Glutamatergic neuron (in vitro differentiated cells): Measurements from ENCODE around the gene TUBA1B. TPM values are rescaled to one million over a fixed set of nuclear protein-coding genes. Genes with fewer than 3 reads are reported as not detected.
"Not testable (repeated sequence)": the region's sequence is repeated elsewhere in the genome, so short reads cannot be mapped to it uniquely, and the experiment has no call there.

ENCODE experiments used
- DNase-seq: peaks from one replicate; pipeline ENCODE4 v3.0.0; 2022
- H3K27ac Mint-ChIP-seq: one replicate; pipeline ENCODE4 v1.8.0; 2020; ENCODE audit warnings: mild to moderate bottlenecking, mixed read lengths, inconsistent platforms; ENCODE audit not compliant: unreplicated experiment
- H3K27me3 Mint-ChIP-seq: one replicate; pipeline ENCODE4 v1.8.0; 2020; ENCODE audit warnings: mild to moderate bottlenecking, moderate library complexity, mixed read lengths, inconsistent platforms; ENCODE audit not compliant: unreplicated experiment
- H3K36me3 Mint-ChIP-seq: one replicate; pipeline ENCODE4 v1.8.0; 2020; ENCODE audit warnings: mild to moderate bottlenecking, mixed read lengths, inconsistent platforms; ENCODE audit not compliant: unreplicated experiment
- H3K4me1 Mint-ChIP-seq: one replicate; pipeline ENCODE4 v1.8.0; 2020; ENCODE audit warnings: mild to moderate bottlenecking, low read depth, mixed read lengths, inconsistent platforms; ENCODE audit not compliant: unreplicated experiment
- H3K4me3 Mint-ChIP-seq: one replicate; pipeline ENCODE4 v1.8.0; 2020; ENCODE audit warnings: mild to moderate bottlenecking, mixed read lengths, inconsistent platforms; ENCODE audit not compliant: unreplicated experiment
- H3K9me3 Mint-ChIP-seq: one replicate; pipeline ENCODE4 v1.8.0; 2020; ENCODE audit warnings: mild to moderate bottlenecking, moderate library complexity, mixed read lengths, inconsistent platforms; ENCODE audit not compliant: unreplicated experiment
- total RNA-seq: library from RNA; stranded (reverse); fragmentation: NEBNext Ultra II Directional; extraction: Animal tissue kit (Norgen Biotek cat#: 25700); gene quantifications from one replicate; pipeline ENCODE4 v1.2.1, GENCODE V29; 2021; ENCODE audit not compliant: unreplicated experiment
- TF ChIP-seq, protein P1 (sequence below): fragments of 200-600 bp; sonication (generic); IDR thresholded peaks from one replicate; pipeline ENCODE4 v1.5.0; 2021; ENCODE audit not compliant: partially characterized antibody, unreplicated experiment

TUBA1B gene
- total RNA-seq, 1 donor from 2014 or later = 924 TPM

DNA sequence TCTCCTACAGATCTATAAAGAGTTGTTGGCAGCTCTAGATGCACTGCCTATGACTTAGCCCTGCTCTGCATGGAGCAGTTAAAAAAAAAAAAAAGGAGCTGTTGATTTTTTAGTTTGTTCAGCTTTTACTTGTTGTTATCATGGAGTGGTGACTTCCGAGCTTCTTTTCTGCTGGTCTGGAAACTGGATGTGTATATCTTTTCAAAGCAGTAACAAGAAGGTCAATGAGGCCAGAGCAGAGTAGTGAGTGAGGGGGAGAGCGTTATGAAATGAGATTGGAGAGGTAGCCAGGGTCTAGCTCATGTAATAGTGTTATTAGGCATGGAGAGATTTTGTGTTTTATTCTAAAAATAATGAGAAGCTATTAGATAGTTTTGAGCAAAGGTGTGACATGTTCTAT is 13.2 kb upstream of the TUBA1B start:
- DNase-seq = no peak
- H3K4me3 Mint-ChIP-seq = no peak overlapping the region
- H3K36me3 Mint-ChIP-seq = peaks cover 4% of the 10 kb centered on the region
- no peaks in the 10 kb centered on the region for H3K9me3 Mint-ChIP-seq
- no peaks in the 10 kb centered on the region for H3K4me1 Mint-ChIP-seq
- H3K27ac Mint-ChIP-seq = no peak overlapping the region
- H3K27me3 Mint-ChIP-seq = peaks cover 3% of the 10 kb centered on the region
- TF ChIP-seq, protein P1, sequence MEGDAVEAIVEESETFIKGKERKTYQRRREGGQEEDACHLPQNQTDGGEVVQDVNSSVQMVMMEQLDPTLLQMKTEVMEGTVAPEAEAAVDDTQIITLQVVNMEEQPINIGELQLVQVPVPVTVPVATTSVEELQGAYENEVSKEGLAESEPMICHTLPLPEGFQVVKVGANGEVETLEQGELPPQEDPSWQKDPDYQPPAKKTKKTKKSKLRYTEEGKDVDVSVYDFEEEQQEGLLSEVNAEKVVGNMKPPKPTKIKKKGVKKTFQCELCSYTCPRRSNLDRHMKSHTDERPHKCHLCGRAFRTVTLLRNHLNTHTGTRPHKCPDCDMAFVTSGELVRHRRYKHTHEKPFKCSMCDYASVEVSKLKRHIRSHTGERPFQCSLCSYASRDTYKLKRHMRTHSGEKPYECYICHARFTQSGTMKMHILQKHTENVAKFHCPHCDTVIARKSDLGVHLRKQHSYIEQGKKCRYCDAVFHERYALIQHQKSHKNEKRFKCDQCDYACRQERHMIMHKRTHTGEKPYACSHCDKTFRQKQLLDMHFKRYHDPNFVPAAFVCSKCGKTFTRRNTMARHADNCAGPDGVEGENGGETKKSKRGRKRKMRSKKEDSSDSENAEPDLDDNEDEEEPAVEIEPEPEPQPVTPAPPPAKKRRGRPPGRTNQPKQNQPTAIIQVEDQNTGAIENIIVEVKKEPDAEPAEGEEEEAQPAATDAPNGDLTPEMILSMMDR = no peak

GRCh38 chr12:49138999-49139398 is 7.8 kb upstream of the TUBA1B start:
- no peak for DNase-seq
- no peak overlapping the region for H3K27ac Mint-ChIP-seq
- H3K4me3 Mint-ChIP-seq = no peak overlapping the region
- no peaks in the 10 kb centered on the region for H3K9me3 Mint-ChIP-seq
- H3K36me3 Mint-ChIP-seq = peaks cover 4% of the 10 kb centered on the region
- H3K27me3 Mint-ChIP-seq = no peaks in the 10 kb centered on the region
- peaks cover 6% of the 10 kb centered on the region for H3K4me1 Mint-ChIP-seq
- TF ChIP-seq, protein P1 = no peak

GRCh38 chr12:49138587-49138986 is 7.4 kb upstream of the TUBA1B start:
- DNase-seq = no peak
- H3K36me3 Mint-ChIP-seq = peaks cover 4% of the 10 kb centered on the region
- H3K9me3 Mint-ChIP-seq = no peaks in the 10 kb centered on the region
- H3K27ac Mint-ChIP-seq = no peak overlapping the region
- TF ChIP-seq, protein P1 = no peak
- H3K27me3 Mint-ChIP-seq = no peaks in the 10 kb centered on the region
- H3K4me3 Mint-ChIP-seq = no peak overlapping the region
- H3K4me1 Mint-ChIP-seq = peaks cover 6% of the 10 kb centered on the region

DNA sequence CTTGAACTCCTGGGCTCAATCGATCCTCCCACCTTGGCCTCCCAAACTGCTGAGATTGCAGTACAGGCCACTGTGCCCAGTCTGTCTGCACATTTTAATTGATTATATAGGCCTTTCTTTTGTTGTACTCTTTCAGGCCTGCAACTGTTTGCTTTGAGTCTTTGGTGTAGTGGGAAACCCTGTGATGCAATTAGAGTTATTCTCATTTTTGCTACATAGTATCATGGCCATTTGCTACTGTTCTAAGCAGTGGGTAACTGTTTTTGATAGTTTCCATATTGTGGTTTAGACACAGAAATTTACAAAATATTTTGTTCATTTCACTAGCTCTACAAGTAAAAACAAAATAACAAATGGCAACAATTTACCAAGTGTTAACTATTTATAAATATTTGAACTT is 6.3 kb upstream of the TUBA1B start:
- Mint-ChIP-seq H3K27ac (no peak overlapping the region), H3K9me3 (no peaks in the 10 kb centered on the region), H3K36me3 (peaks cover 4% of the 10 kb centered on the region), H3K4me1 (peaks cover 6% of the 10 kb centered on the region), H3K4me3 (no peak overlapping the region), H3K27me3 (no peaks in the 10 kb centered on the region)
- TF ChIP-seq, protein P1 = no peak
- DNase-seq = no peak

GRCh38 chr12:49136997-49137396 is 5.8 kb upstream of the TUBA1B start:
- H3K4me3 Mint-ChIP-seq, H3K9me3 Mint-ChIP-seq, H3K36me3 Mint-ChIP-seq, DNase-seq, H3K27ac Mint-ChIP-seq, H3K27me3 Mint-ChIP-seq: not testable (repeated sequence)
- H3K4me1 Mint-ChIP-seq = peaks cover 10% of the 10 kb centered on the region

DNA sequence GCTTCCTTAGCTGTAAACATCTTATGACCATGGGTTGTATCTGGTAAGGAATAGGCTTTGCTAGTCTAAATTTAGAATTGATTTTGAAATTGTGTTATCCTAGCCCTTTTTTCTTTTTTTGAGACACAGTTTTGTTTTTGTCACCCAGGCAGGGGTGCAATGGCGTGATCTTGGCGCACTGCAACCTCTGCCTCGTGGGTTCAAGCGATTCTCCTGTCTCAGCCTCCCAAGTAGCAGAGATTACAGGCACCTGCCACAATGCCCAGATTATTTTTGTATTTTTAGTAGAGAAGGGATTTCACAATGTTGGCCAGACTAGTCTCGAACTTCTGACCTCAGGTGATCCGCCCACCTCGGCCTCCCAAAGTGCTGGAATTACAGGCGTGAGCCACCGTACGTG is 2.4 kb upstream of the TUBA1B start:
- Mint-ChIP-seq H3K27me3 (peaks cover 2% of the 10 kb centered on the region), H3K4me3 (no peak overlapping the region), H3K36me3 (peaks cover 4% of the 10 kb centered on the region), H3K4me1 (peaks cover 18% of the 10 kb centered on the region), H3K9me3 (peaks cover 13% of the 10 kb centered on the region), H3K27ac (no peak overlapping the region)
- TF ChIP-seq, protein P1 = no peak
- DNase-seq = no peak
